ENCODE measurements around the gene NDRG2. TPM values are rescaled to one million over a fixed set of nuclear protein-coding genes. Genes with fewer than 3 reads are reported as not detected.
"Not testable (repeated sequence)": the region's sequence is repeated elsewhere in the genome, so short reads cannot be mapped to it uniquely, and the experiment has no call there.

The NDRG2 gene
- total and polyA plus RNA-seq, 4 donors = 233 to 827 (median 532) TPM

GRCh38 chr14:21017528-21018245 lies 7.2 kb downstream of the NDRG2 start:
- WGBS (ENCODE audit: insufficient coverage) = 82% methylated on average over 27 of the region's 28 CpGs
- no peak overlapping the region for H3K27ac ChIP-seq (ENCODE audit: low read depth, low read length)
- no peaks in the 10 kb centered on the region for H3K9me3 ChIP-seq (ENCODE audit: control insufficient read depth, insufficient read depth, low read length)
- H3K36me3 ChIP-seq (ENCODE audit: control insufficient read depth, insufficient read depth, low read length) = peaks cover 57% of the 10 kb centered on the region
- H3K27me3 ChIP-seq (ENCODE audit: control insufficient read depth, insufficient read depth, low read length) = no peaks in the 10 kb centered on the region
- peaks cover 2% of the 10 kb centered on the region for H3K4me1 ChIP-seq (ENCODE audit: control insufficient read depth, insufficient read depth, low read length)
- no peak overlapping the region for H3K4me3 ChIP-seq (ENCODE audit: low read depth, low read length)
- no peak for DNase-seq (ENCODE audit: low read depth in 4 of 6, low spot score in 6 of 6)

GRCh38 chr14:21016413-21017190 lies 8.3 kb downstream of the NDRG2 start:
- Histone ChIP-seq H3K27me3 (ENCODE audit: control insufficient read depth, insufficient read depth, low read length) (no peaks in the 10 kb centered on the region), H3K4me3 (ENCODE audit: low read depth, low read length) (no peak overlapping the region), H3K9me3 (ENCODE audit: control insufficient read depth, insufficient read depth, low read length) (no peaks in the 10 kb centered on the region), H3K4me1 (ENCODE audit: control insufficient read depth, insufficient read depth, low read length) (no peaks in the 10 kb centered on the region), H3K36me3 (ENCODE audit: control insufficient read depth, insufficient read depth, low read length) (peaks cover 46% of the 10 kb centered on the region), H3K27ac (ENCODE audit: low read depth, low read length) (no peak overlapping the region)
- 57% methylated on average over 5 of the region's 9 CpGs for WGBS (ENCODE audit: insufficient coverage)
- DNase-seq (ENCODE audit: low read depth in 4 of 6, low spot score in 6 of 6) = no peak

GRCh38 chr14:21015312-21015711 lies 9.5 kb downstream of the NDRG2 start:
- Histone ChIP-seq H3K27ac (ENCODE audit: low read depth, low read length) (no peak overlapping the region), H3K4me3 (ENCODE audit: low read depth, low read length) (no peak overlapping the region), H3K36me3 (ENCODE audit: control insufficient read depth, insufficient read depth, low read length) (peaks cover 37% of the 10 kb centered on the region), H3K27me3 (ENCODE audit: control insufficient read depth, insufficient read depth, low read length) (no peaks in the 10 kb centered on the region), H3K4me1 (ENCODE audit: control insufficient read depth, insufficient read depth, low read length) (no peaks in the 10 kb centered on the region), H3K9me3 (ENCODE audit: control insufficient read depth, insufficient read depth, low read length) (no peaks in the 10 kb centered on the region)
- no peak for DNase-seq (ENCODE audit: low read depth in 4 of 6, low spot score in 6 of 6)
- WGBS (ENCODE audit: insufficient coverage) = 50% methylated on average over 3 of the region's 6 CpGs

GRCh38 chr14:21014761-21015190 lies 10.1 kb downstream of the NDRG2 start:
- peak; percentile 73 to 96 (median 79) for DNase-seq (ENCODE audit: low read depth in 4 of 6, low spot score in 6 of 6)
- Histone ChIP-seq H3K9me3 (ENCODE audit: control insufficient read depth, insufficient read depth, low read length) (no peaks in the 10 kb centered on the region), H3K4me3 (ENCODE audit: low read depth, low read length) (no peak overlapping the region), H3K27me3 (ENCODE audit: control insufficient read depth, insufficient read depth, low read length) (no peaks in the 10 kb centered on the region), H3K36me3 (ENCODE audit: control insufficient read depth, insufficient read depth, low read length) (peaks cover 32% of the 10 kb centered on the region), H3K4me1 (ENCODE audit: control insufficient read depth, insufficient read depth, low read length) (no peaks in the 10 kb centered on the region), H3K27ac (ENCODE audit: low read depth, low read length) (no peak overlapping the region)
- 0% methylated on average over 2 of the region's 4 CpGs for WGBS (ENCODE audit: insufficient coverage)

- no CpG with 5 or more reads among the region's 1 CpG for WGBS (ENCODE audit: insufficient coverage)
- no peak overlapping the region for H3K27ac ChIP-seq (ENCODE audit: low read depth, low read length)
- no peaks in the 10 kb centered on the region for H3K4me1 ChIP-seq (ENCODE audit: control insufficient read depth, insufficient read depth, low read length)
- H3K36me3 ChIP-seq (ENCODE audit: control insufficient read depth, insufficient read depth, low read length) = no peaks in the 10 kb centered on the region
- no peaks in the 10 kb centered on the region for H3K9me3 ChIP-seq (ENCODE audit: control insufficient read depth, insufficient read depth, low read length)
- no peak overlapping the region for H3K4me3 ChIP-seq (ENCODE audit: low read depth, low read length)
- DNase-seq (ENCODE audit: low read depth in 4 of 6, low spot score in 6 of 6) = no peak
- H3K27me3 ChIP-seq (ENCODE audit: control insufficient read depth, insufficient read depth, low read length) = no peaks in the 10 kb centered on the region
Observed at GRCh38 chr14:21011136-21011535, 13.7 kb downstream of the NDRG2 start.

- not testable (repeated sequence) for H3K27ac ChIP-seq (ENCODE audit: low read depth, low read length); H3K9me3 ChIP-seq (ENCODE audit: control insufficient read depth, insufficient read depth, low read length); H3K4me3 ChIP-seq (ENCODE audit: low read depth, low read length); H3K4me1 ChIP-seq (ENCODE audit: control insufficient read depth, insufficient read depth, low read length); H3K36me3 ChIP-seq (ENCODE audit: control insufficient read depth, insufficient read depth, low read length); H3K27me3 ChIP-seq (ENCODE audit: control insufficient read depth, insufficient read depth, low read length); DNase-seq (ENCODE audit: low read depth in 4 of 6, low spot score in 6 of 6)
- WGBS (ENCODE audit: insufficient coverage) = no CpG with 5 or more reads among the region's 3 CpGs
Observed at GRCh38 chr14:21009721-21010120, 15.1 kb downstream of the NDRG2 start.

GRCh38 chr14:21003788-21004346 lies 21.0 kb downstream of the NDRG2 start:
- H3K36me3 ChIP-seq (ENCODE audit: control insufficient read depth, insufficient read depth, low read length) = no peaks in the 10 kb centered on the region
- WGBS (ENCODE audit: insufficient coverage) = 72% methylated on average over 11 of the region's 14 CpGs

GRCh38 chr14:21001218-21001617 lies 23.6 kb downstream of the NDRG2 start:
- Histone ChIP-seq H3K27me3 (ENCODE audit: control insufficient read depth, insufficient read depth, low read length) (no peaks in the 10 kb centered on the region), H3K27ac (ENCODE audit: low read depth, low read length) (no peak overlapping the region), H3K36me3 (ENCODE audit: control insufficient read depth, insufficient read depth, low read length) (peaks cover 9% of the 10 kb centered on the region), H3K9me3 (ENCODE audit: control insufficient read depth, insufficient read depth, low read length) (no peaks in the 10 kb centered on the region), H3K4me3 (ENCODE audit: low read depth, low read length) (no peak overlapping the region), H3K4me1 (ENCODE audit: control insufficient read depth, insufficient read depth, low read length) (no peaks in the 10 kb centered on the region)
- no peak for DNase-seq (ENCODE audit: low read depth in 4 of 6, low spot score in 6 of 6)
- WGBS (ENCODE audit: insufficient coverage) = 83% methylated on average over 3 of the region's 7 CpGs

More at GRCh38 chr14:21003788-21004346, 21.0 kb downstream of the NDRG2 start:
- no peaks in the 10 kb centered on the region for H3K9me3 ChIP-seq (ENCODE audit: control insufficient read depth, insufficient read depth, low read length)
- no peak overlapping the region for H3K27ac ChIP-seq (ENCODE audit: low read depth, low read length)
- H3K27me3 ChIP-seq (ENCODE audit: control insufficient read depth, insufficient read depth, low read length) = no peaks in the 10 kb centered on the region
- H3K4me3 ChIP-seq (ENCODE audit: low read depth, low read length) = no peak overlapping the region
- H3K4me1 ChIP-seq (ENCODE audit: control insufficient read depth, insufficient read depth, low read length) = no peaks in the 10 kb centered on the region
- DNase-seq (ENCODE audit: low read depth in 4 of 6, low spot score in 6 of 6) = no peak

- Histone ChIP-seq H3K36me3 (ENCODE audit: control insufficient read depth, insufficient read depth, low read length) (peaks cover 18% of the 10 kb centered on the region), H3K27me3 (ENCODE audit: control insufficient read depth, insufficient read depth, low read length) (no peaks in the 10 kb centered on the region), H3K4me3 (ENCODE audit: low read depth, low read length) (no peak overlapping the region), H3K9me3 (ENCODE audit: control insufficient read depth, insufficient read depth, low read length) (no peaks in the 10 kb centered on the region), H3K27ac (ENCODE audit: low read depth, low read length) (no peak overlapping the region), H3K4me1 (ENCODE audit: control insufficient read depth, insufficient read depth, low read length) (no peaks in the 10 kb centered on the region)
- 85% methylated on average over 3 of the region's 4 CpGs for WGBS (ENCODE audit: insufficient coverage)
- no peak for DNase-seq (ENCODE audit: low read depth in 4 of 6, low spot score in 6 of 6)
Observed at GRCh38 chr14:20999591-20999990, 25.3 kb downstream of the NDRG2 start.
